Nucleus accumbens (tissue), 56 donors: Measurements from ENCODE around the gene MPL.

Experiments used
- DNase-seq, 56 donors: peaks; one replicate each; lab custom pipeline; 2025; lab: John Stamatoyannopoulos, UW

The MPL gene

DNA sequence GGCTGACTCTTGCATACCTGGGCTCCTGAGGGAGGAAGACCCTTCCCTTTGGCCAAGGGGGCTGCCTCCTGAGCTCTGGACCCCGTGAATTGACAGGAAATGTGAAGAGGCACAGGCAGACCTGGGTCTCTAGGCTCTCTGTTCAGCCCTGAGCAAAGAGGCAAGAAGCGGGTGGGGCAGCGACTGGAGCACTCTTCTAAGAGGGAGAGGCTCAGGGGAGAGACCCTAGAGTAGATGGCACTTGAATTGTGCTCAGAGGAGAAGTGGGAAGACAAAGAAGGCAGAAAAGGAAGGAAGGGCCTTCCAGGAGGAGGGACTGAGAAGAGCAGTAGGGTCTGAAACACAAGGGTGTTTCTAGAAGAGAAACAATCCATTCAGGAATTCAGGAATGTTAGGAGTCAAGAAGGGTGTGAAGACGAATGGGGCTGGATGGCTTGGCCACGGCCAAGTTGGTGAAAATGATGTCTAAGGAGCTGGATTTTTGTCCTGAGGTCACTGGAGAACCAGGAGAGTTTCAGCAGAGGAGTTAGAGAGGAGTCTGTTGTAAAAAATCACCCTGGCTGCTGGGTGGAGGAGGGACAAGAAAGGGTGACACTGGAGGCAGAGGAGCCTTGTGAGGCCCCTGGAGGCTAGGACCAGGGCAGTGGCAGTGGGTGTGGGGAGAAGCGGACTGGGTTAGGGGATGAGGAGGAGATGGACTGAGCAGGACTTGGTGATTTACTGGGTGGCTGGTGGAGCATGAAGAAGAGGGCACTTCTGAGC is 31.5 kb upstream of the MPL start:
- DNase-seq = no peak

GRCh38 chr1:43306688-43307457 is 30.7 kb upstream of the MPL start:
- DNase-seq = no peak

DNA sequence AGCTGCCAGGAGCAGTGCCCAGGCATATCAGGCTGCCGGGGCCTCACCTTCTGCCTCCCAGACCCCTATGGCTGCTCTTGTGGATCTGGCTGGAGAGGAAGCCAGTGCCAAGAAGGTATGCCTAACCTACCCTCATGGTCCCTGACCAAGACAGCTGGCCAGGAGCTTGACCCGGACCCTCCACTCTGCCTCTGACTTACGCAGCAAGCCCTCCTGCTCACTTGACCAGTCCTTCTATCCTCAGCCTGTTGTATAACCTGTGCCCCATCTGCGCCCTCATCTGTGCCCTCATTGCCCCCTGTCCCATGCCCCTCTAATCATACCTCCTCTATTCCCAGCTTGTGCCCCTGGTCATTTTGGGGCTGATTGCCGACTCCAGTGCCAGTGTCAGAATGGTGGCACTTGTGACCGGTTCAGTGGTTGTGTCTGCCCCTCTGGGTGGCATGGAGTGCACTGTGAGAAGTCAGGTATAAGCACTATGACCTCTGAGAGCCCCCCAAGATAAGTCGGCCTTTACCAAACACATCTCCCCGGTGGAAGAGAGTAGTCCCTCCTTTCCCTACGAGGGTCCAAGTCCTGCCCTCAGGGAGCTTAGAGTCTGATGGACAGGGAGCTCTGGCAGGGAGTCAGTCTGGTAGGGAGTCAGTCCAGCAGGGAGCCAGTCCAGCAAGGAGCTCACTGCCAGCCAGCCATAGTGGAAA is 30.0 kb upstream of the MPL start:
- no peak for DNase-seq

DNA sequence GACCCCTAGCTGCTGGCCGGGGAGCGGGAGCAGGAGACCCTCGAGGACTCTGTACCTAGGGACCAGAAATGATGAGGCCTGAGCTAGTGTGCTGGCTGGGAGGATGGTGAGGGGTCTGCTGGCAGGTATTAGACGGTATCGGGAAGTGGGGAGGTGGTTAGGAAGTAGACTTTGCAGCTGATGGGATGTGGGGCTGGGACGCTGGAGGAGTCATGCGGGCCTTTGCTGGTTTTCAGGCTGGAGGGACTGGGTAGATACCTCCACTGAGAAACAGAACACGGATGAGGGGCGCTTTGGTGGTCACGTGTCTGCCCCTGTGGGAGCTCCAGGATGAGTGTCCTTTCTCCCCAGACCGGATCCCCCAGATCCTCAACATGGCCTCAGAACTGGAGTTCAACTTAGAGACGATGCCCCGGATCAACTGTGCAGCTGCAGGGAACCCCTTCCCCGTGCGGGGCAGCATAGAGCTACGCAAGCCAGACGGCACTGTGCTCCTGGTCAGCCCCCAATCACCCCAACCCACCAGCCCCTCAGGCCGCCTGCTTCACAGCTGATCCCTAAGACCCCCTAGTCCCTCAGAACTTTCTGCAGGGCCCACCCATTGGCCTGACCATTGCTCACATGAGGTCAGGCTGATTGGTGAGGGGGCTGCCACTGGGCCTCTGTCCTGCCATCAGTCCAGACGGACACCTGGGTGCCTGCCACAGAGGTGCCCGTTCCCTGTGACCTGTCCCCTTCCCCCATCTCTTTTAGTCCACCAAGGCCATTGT is 28.8 kb upstream of the MPL start:
- DNase-seq = no peak

DNA sequence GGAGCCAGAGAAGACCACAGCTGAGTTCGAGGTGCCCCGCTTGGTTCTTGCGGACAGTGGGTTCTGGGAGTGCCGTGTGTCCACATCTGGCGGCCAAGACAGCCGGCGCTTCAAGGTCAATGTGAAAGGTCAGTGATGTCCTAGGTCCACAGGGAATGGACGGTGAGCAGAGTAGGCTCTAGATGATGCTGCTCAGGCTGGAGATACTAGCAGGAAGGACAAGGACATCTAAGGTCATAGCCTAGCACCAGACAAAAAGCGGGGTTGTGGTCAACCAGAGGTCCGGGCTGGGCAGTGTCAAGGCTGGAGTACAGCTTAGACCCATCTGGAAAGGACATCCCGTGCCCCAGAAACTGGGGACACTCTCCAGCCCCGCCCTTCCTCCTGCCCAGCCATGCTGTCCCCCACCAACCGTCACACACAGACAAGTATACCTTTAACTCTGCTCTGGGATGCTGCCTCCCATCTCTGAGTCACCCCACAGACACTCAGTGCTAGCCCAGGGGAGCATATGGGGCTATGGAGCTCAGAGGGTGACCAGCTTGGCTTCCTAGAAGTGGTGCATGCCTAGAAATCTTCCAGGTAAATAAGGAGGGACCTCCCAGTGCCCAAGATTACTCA is 28.1 kb upstream of the MPL start:
- no peak for DNase-seq

GRCh38 chr1:43311521-43311920 is 26.1 kb upstream of the MPL start:
- DNase-seq = no peak

DNA sequence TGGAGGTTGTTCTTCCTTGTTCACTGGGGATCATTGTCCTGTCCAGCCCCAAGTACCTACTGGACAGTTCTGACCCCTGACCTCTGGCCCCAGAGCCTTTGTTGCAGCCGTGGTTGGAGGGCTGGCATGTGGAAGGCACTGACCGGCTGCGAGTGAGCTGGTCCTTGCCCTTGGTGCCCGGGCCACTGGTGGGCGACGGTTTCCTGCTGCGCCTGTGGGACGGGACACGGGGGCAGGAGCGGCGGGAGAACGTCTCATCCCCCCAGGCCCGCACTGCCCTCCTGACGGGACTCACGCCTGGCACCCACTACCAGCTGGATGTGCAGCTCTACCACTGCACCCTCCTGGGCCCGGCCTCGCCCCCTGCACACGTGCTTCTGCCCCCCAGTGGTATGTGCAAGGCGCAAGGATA is 25.4 kb upstream of the MPL start:
- no peak for DNase-seq

DNA sequence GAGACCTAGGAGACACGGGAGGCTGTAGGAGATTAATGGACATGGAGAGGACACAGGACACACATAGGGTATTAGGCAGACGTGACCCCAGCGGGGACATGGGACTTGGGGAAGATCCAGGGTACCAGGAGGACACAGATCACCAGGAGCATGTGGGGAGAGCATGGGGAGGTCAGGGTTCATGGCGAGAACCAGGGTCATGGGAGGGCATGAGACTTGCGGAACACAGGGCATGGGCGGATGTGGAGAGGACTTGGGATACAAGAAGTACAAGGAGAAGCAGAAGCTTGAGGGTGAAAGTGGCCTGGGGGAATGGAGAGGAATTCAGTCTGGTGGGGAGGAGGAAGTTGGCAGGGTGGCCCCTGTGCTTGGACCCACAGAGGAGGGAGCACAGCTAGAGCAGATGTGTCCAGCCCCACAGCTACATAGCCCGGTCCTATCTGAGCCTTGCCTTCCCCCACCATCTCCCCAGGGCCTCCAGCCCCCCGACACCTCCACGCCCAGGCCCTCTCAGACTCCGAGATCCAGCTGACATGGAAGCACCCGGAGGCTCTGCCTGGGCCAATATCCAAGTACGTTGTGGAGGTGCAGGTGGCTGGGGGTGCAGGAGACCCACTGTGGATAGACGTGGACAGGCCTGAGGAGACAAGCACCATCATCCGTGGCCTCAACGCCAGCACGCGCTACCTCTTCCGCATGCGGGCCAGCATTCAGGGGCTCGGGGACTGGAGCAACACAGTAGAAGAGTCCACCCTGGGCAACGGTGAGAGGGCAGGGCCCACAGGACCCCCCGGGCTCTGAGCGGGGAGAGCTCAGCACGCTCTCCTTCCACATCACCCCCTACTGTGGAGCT is 24.7 kb upstream of the MPL start:
- no peak for DNase-seq

- no peak for DNase-seq
Measured at GRCh38 chr1:43313771-43314170, 23.8 kb upstream of the MPL start.

DNA sequence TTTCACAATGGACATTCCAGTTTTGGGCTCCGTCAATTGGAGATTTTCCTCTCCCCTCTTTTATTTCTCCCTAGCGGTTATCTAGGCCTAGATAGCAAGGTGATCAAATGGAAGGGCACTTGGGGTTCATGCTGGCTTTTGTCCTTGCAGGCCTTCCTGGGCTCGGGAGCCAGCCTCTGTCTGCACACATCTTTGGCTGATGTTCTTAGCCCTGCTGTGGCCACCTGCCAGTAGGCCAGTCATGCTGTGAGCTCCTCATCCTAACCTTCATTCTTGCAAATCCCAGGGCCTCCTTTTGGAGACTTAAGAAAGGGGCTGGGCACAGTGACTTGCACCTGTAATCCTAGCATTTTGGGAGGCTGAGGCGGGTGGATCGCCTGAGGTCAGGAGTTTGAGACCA is 23.4 kb upstream of the MPL start:
- no peak for DNase-seq

- peak in 36 of 56 donors; percentile 7 to 69 (median 40) for DNase-seq
Measured at GRCh38 chr1:43315481-43315880, 22.1 kb upstream of the MPL start.

GRCh38 chr1:43315963-43316737 is 21.5 kb upstream of the MPL start:
- DNase-seq = no peak

DNA sequence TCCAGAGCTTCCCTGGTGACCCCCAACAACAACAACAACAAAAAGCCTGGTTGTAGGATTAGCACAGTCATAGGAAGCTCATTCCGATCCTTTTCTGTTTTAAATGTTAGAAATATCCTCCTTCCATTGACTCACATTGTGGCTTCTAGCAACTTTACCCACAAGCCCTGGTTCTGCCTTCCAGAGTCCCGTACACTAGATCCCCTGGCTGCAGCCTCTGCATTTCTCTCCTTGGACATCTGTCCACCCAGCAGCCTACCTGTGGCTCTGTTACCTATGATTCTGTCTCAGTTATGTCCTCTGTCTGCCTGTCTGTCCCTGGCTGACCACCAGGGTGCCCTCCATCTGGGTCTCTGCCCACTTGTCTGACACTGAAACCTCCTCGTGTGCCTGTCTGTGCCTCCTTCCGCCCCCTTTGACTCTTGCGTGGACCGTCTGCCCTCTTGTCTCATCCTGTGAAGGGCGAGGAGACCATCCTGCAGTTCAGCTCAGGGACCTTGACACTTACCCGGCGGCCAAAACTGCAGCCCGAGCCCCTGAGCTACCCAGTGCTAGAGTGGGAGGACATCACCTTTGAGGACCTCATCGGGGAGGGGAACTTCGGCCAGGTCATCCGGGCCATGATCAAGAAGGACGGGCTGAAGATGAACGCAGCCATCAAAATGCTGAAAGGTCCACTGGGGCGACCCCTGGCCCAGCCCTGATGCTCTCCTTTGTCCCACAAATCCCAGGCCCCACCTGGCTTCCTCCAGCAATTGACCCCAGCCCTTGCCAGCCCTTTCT is 20.7 kb upstream of the MPL start:
- DNase-seq = no peak

- peak in 47 of 56 donors; percentile 13 to 82 (median 54) for DNase-seq
Measured at GRCh38 chr1:43317817-43318471, 19.7 kb upstream of the MPL start.

DNA sequence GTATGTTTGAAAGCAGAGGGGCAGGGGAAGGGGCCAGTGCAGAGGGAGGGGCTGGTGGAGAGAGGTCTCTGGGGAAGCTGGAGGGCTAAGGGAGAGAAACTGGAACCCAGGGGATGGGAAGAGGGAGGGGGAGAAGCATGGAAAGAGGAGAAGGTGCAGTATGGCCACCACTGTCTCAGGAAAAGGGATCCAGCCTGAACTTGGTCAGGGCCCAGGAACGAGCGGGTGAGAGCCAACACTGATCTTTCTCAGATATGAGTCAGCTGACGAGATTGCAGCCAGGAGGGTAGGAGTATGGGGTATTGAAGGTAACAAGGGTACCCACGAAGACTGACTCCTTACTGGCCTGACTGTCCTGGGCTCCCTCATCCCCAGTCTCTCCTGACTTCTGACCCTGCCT is 18.8 kb upstream of the MPL start:
- DNase-seq = no peak

GRCh38 chr1:43319288-43319687 is 18.3 kb upstream of the MPL start:
- DNase-seq = no peak

DNA sequence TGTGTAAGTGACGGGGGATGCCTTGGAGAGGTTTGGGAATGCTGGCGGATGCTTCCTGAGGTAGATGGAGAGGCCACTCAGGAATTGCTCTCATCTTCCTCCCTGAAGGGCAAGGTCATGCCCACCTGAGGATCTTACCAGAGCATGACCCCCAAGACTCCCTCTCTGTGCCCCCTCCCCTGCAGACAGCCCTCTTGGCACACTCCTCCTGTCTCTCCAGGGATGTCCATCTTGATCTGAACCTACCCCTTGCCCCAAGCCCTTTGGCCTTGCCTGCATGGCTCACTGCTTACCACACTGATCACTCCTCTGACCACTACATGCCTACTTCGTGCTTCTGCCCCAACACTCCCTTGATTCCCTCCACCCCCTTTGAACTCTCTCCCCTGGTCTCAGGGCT is 17.9 kb upstream of the MPL start:
- DNase-seq = no peak
